Fibroblast of lung (primary cell): ENCODE measurements around the gene TMEM232.

ENCODE experiments used
- CTCF ChIP-seq, 2 donors: IDR thresholded peaks in 1 of 2; conservative IDR thresholded peaks in 1 of 2; 1 replicate in 1 of 2; 2 replicates in 1 of 2; pipeline ENCODE4 v1.5.1; 2011 to 2012; ENCODE audit warnings: low read length in 2 of 2, control low read depth in 1 of 2, inconsistent platforms in 1 of 2, low read depth in 1 of 2, mild to moderate bottlenecking in 1 of 2
- EZH2 ChIP-seq: IDR thresholded peaks from 2 replicates; pipeline ENCODE4 v1.5.1; 2012; ENCODE audit warnings: low read length, control low read depth, mild to moderate bottlenecking; ENCODE audit errors: missing control alignments

- TF ChIP-seq CTCF (conservative IDR thresholded peaks at IDR 0.05 in 1 of 2, IDR thresholded peaks at IDR 0.05 in 1 of 2; ENCODE audit: low read depth in 1 of 2, low read length in 2 of 2) (no peak), EZH2 (no peak)
Measured at GRCh38 chr5:110594866-110595265, 131.6 kb downstream of the TMEM232 start.
